LoVo (cell line): Measurements from ENCODE around the gene IL20.
"Not testable (repeated sequence)": the region's sequence is repeated elsewhere in the genome, so short reads cannot be mapped to it uniquely, and the experiment has no call there.

Experiments
- DNase-seq: peaks from one replicate; pipeline ENCODE4 v3.0.0-alpha.2; 2016; ENCODE audit warnings: low spot score

IL20 gene

GRCh38 chr1:206842854-206843253 is 22.6 kb upstream of the IL20 start:
- DNase-seq: no peak

DNA sequence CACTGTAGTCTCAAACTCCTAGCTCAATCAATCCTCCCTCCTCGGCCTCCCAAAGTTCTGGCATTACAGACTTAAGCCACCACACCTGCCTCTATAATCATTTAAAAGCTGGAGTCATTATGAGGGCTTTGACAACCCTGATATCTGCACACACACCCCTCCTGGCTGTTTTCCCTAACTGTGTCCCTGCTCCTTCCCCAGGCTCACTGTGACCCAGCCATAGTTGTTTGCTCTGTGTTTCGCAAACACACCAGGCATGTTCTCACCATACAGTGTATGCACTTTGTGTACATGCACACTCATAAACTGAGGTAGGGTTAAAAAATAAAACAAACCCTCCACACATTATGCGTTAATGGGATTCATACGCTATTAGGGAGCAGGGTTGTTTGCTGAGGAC is 21.8 kb upstream of the IL20 start:
- DNase-seq: no peak

DNA sequence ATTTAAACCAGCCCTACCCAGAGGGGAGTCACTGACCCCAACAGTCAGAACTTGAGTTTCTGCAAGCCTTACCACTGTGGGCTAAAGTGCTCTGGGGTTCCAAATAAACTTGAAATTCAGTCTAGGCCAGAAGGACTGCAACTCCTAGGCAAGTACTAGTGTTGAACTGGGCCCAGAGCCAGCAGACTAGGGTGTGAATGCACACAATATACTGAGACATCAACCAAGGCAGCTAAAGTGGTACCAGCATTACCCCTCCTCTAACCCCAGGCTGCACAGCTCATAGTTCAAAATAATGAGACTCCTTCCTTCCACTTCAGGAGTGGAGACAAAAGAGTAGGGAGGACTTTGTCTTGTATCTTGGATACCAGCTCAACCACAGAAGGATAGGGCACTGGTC is 18.9 kb upstream of the IL20 start:
- DNase-seq: no peak

GRCh38 chr1:206847337-206847834 is 18.0 kb upstream of the IL20 start:
- no peak for DNase-seq

DNA sequence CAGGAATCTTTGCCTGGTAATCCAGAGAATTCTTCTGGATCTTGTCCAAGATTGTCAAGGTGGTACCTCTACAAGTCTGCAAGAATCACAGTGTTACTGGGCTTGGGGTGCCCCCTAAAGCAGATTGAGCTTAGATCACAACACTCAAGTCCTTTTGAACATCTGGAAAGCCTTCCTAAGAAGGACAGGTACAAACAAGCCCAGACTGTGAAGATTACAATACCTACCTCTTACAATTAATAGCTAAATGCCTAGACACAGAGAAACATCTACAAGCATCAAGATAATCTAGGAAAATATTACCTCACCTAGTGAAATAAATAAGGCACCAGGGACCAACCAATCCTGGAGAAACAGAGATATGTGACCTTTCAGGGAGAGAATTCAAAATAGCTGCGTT is 17.5 kb upstream of the IL20 start:
- DNase-seq: no peak

GRCh38 chr1:206850401-206850800 is 15.0 kb upstream of the IL20 start:
- no peak for DNase-seq

DNA sequence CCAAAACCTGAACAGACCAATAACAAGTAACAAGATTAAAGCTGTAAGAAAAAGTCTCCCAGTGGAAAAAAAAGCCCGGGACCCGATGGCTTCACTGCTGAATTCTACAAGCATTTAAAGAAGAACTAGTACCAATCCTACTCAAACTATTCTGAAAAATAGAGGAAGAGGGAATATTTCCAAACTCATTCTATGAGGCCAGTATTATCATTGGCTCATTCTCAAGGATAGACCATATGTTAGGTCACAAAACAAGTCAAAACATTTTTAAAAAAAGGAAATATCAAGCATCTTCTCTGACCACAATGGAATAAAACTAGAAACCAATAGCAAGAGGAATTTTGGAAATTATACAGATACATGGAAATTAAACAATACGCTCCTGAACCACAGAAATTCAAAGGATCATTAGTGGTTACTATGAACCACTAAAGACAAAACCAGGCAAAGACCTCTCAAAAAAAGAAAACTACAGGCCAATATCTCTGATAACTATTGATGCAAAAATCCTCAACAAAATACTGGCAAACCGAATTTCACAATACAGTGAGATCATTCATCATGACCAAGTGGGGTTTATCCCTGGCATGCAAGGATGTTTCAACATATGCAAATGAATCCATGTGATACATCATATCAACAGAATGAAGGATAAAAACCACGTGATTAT is 13.9 kb upstream of the IL20 start:
- DNase-seq: no peak

DNA sequence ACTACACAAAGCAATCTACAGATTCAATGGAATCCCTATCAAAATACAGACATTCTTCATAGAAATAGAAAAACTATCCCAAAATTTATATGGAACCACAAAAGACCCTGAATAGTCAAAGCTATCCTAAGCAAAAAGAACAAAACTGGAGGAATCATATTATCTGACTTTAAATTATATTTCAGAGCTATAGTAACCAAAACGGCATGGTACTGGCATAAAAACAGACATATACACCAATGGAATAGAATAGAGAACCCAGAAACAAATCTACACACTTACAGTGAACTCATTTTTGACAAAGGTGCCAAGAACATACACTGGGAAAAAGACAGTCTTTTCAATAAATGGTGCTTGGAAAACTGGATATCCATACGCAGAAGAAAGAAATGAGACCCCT is 12.8 kb upstream of the IL20 start:
- not testable (repeated sequence) for DNase-seq

- DNase-seq: not testable (repeated sequence)
These were observed 11.7 kb upstream of the IL20 start for GRCh38 chr1:206853696-206854095.

DNA sequence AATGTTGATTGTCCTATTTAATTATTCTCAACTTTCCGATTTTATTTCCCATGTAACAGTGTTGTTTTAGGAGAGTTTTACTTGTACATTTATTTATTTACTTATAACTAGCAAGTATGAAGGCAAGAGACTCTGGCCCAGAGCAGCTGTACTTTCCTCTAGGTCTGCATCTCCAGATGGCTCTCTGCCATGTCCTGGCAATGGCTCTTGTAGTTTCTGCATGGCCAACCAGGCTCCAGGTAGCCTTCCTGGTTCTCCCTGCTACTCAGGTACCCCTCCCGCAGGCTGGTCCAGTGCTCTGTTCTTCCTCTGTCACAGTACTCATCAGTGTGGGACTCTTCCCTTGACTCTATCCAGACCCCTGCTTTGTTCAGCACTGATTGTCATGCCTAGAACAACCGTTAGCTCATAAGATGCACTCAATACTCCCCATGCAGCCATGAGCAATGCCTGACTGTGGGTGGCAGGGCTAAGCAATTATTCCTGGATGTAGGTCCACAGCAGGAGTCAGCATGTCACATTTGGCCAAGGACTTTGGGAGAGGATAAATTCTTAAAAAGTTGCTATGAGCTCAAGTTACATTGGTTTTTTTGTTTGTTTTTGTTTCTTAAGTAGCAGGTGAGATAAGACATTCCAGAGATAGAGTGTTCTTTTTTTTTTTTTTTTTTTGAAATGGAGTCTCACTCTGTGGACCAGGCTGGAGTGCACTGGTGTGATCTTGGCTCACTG is 10.9 kb upstream of the IL20 start:
- DNase-seq: no peak

- DNase-seq: no peak
These were observed 9.6 kb upstream of the IL20 start for GRCh38 chr1:206855859-206856258.

DNA sequence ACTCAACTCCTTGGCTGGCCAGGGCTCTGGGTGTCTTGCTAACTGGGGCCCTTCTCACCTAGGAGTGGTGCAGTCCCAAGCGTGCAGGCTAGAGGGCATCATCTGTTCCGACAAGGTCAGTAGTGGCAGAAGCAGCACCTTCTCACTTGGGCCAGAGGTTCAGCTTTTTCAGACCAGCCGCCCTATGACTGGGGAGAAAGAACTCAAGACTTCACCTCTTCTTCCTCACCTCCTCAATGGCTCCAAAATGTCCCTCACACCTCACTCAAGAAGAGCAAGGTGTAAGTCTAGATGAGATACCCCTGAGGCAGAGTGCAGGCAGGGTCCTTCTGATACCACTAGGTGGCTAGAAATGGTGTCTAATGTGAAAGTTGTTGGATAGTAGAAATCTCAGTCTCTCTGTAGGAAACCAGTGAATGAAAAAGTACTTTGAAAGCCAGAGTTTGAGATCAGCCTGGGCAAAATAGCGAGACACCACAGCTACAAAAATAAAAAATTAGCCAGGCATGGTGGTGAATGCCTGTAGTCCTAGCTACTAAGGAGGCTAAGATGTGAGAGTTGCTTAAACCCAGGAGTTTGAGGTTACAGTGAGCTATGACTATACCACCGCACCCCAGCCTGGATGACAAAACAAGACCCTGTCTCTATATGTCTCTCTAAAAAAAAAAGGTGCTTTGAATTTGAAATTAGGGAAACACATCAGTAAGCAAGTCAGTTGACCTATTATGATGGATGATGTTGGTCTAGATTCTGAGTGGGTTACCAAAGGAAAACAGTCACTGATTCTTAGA is 8.6 kb upstream of the IL20 start:
- no peak for DNase-seq

GRCh38 chr1:206859082-206859521 is 6.3 kb upstream of the IL20 start:
- DNase-seq: no peak

- DNase-seq: no peak
These were observed 5.3 kb upstream of the IL20 start for GRCh38 chr1:206860165-206860564.

GRCh38 chr1:206863266-206863665 is 2.2 kb upstream of the IL20 start:
- DNase-seq: no peak

DNA sequence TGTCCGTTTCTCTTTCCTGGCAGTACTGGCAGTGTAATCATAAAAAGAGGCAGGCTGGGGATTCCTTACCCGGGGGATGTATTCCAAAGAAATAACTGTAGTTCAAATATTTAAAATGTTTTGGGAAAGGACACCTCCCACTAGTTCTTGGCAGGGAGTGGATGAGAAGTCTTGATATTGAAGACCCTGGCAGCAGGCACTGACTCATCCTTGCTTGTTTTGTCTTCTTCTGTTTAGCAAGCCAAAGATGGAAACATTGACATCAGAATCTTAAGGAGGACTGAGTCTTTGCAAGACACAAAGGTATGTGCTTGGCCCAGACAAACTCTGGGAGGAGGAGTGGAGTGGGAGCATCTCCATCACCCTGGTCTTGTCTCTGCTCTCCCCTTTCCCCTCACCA is 639 bp downstream of the IL20 start:
- DNase-seq: no peak

GRCh38 chr1:206867239-206867638 is 1.8 kb downstream of the IL20 start:
- DNase-seq: no peak

GRCh38 chr1:206867716-206868115 is 2.3 kb downstream of the IL20 start:
- no peak for DNase-seq

DNA sequence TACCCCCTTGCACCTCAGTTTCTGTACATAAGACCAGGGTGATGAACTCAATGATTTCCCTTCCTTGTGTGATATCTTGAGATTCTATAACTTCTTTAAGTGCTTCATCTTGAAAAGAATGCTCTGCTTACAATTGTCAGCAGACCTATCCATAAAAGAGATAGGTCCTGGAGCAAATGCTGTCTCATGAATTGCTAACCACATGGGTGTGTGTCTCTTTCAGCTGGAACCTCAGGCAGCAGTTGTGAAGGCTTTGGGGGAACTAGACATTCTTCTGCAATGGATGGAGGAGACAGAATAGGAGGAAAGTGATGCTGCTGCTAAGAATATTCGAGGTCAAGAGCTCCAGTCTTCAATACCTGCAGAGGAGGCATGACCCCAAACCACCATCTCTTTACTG is 2.8 kb downstream of the IL20 start:
- DNase-seq: no peak

DNA sequence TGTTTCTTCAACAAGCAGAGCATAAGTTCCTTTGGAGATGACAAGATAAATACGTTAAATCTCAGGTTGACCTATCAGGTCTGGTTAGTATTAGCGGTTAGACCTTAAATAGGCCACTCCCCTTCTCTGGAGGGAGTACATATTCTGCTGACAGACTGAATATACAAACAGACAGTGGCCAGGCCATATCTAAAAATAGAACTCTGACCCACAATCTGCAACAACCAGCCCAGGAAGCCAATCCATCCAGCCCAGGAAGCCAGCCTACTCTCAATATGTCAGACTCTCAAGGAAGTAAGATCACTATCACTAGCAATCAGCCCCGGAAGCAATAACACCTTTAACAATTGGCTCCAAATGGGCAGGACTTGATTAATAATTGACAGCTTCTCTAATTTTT is 6.7 kb downstream of the IL20 start:
- no peak for DNase-seq

GRCh38 chr1:206873603-206874188 is 8.3 kb downstream of the IL20 start:
- DNase-seq: no peak

- no peak for DNase-seq
These were observed 10.4 kb downstream of the IL20 start for GRCh38 chr1:206875752-206876377.
